ENCODE results near the gene IGFBP2. TPM values are rescaled to one million over a fixed set of nuclear protein-coding genes. Genes with fewer than 3 reads are reported as not detected.

The IGFBP2 gene
- total and polyA plus RNA-seq, 2 of the 4 experiments (the other 2 are of a cell fraction), result 33.5 to 236 TPM

DNA sequence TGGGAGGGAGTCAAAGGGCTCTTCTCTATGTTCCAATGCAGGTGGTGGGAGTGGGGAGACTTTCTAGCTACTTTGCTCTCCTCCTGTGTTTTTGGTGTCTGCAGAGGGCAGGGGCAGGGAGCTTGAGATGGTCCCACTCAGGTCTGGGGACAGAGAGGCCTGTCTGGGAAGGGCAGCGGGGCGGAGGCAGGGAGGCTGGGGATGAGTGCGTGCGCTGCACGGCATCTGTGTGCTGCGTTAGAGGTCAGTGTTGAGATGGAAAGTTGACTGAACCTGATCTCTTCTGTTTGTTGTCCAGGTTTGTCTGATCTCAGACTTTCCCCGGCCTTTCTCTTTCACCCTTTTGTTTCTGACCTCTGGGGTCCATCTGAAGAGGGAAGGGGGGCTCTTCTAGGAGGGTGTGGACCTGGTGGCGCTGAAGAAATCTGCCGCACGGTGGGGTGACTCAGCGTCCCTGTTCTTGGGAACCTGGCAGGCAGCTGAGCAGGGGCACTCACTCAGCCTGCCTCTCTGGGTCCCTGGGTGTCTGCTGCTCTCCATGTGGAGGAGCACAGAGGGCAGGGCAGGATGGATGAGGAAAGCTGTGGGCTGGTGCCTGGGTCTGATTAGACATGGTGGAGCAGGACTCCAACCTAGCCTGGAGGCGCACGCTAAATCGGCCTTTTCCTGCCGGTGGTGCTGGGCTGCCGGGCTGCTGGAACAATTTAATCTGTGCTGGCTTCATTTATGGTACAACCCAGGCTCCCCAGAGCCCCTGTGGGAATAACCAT, 24.1 kb downstream of the IGFBP2 start:
- H3K9me1 ChIP-seq (ENCODE audit: insufficient read depth, low read length), result no peaks in the 10 kb centered on the region
- peaks cover 9% of the 10 kb centered on the region; the same call in 1 of the 2 replicates for H3K4me1 ChIP-seq (ENCODE audit: control insufficient read depth, insufficient read depth, low read length)
- CTCF ChIA-PET, result no interaction called here
- no peak overlapping the region for H3K56ac ChIP-seq (ENCODE audit: extremely low read depth, insufficient read depth, low read length)
- intact Hi-C loops (cut with micrococcal nuclease) (no loop called here), dilution Hi-C loops (cut with HindIII; ENCODE audit: low sequenced_read_pairs, unreplicated experiment) (loop anchor here (25.0 kb wide), 1 partner anchor 145 kb away; no protein-coding TSS in a partner anchor), in situ Hi-C loops (cut with MboI; ENCODE audit: low sequenced_read_pairs) (no loop called here)
- H3K36me3 ChIP-seq (ENCODE audit: control insufficient read depth, insufficient read depth, low read length), result peaks cover 2% of the 10 kb centered on the region; the same call in 1 of the 2 replicates
- no peaks in the 10 kb centered on the region for H3K79me1 ChIP-seq (ENCODE audit: low read depth in 1 of 2, low read length in 2 of 2)
- no peak overlapping the region for H4K8ac ChIP-seq (ENCODE audit: low read depth in 2 of 2, low read length in 2 of 2)
- TF ChIP-seq CHD1 (IDR thresholded peaks at IDR 0.05; ENCODE audit: low read depth, low read length), result no peak
- TF ChIP-seq MXI1 (IDR thresholded peaks at IDR 0.05; ENCODE audit: borderline replicate concordance, low read depth, low read length), result no peak
- TF ChIP-seq SMC3 (IDR thresholded peaks at IDR 0.05; ENCODE audit: low read depth, low read length), result no peak
- TF ChIP-seq NFE2L2 (IDR thresholded peaks at IDR 0.05; ENCODE audit: low read depth, low read length), result no peak
- TF ChIP-seq BHLHE40 (IDR thresholded peaks at IDR 0.05; ENCODE audit: low read depth, low read length), result no peak
- TF ChIP-seq FOS (IDR thresholded peaks at IDR 0.05; ENCODE audit: low read depth, low read length), result no peak
- H3K9ac ChIP-seq (ENCODE audit: low read depth, low read length), result no peak overlapping the region
- ATAC-seq (ENCODE audit: low read depth) (no peak), DNase-seq (no peak)
- H3K23ac ChIP-seq (ENCODE audit: low read depth, low read length), result no peak overlapping the region
- H2AFZ ChIP-seq (replicated peaks; ENCODE audit: low read length, poor library complexity), result no peak overlapping the region
- no peak overlapping the region for H3K4me3 ChIP-seq (ENCODE audit: insufficient read depth, low read depth, low read length)
- no CpG with 5 or more reads among the region's 16 CpGs for WGBS, 2 experiments (ENCODE audit: extremely low coverage in 2 of 2, insufficient read length in 1 of 2)
- H2BK15ac ChIP-seq (ENCODE audit: low read depth, low read length), result no peak overlapping the region
- no peak overlapping the region for H3K27ac ChIP-seq (ENCODE audit: insufficient read depth, low read length)
- H4K91ac ChIP-seq (ENCODE audit: insufficient read depth, low read depth, low read length), result no peak overlapping the region
- peaks cover 1% of the 10 kb centered on the region for H3K27me3 ChIP-seq (ENCODE audit: control insufficient read depth, insufficient read depth, low read length)
- H3K18ac ChIP-seq (ENCODE audit: low read depth, low read length), result no peak overlapping the region
- H3K4me2 ChIP-seq (ENCODE audit: low read depth, low read length), result no peak overlapping the region
- H3K14ac ChIP-seq (replicated peaks; ENCODE audit: low read depth, low read length), result no peak overlapping the region
- no peak overlapping the region for H2BK20ac ChIP-seq (ENCODE audit: low read depth, low read length)
- H2AK9ac ChIP-seq (replicated peaks; ENCODE audit: low read depth, low read length, poor library complexity), result no peak overlapping the region
- POLR2A ChIA-PET (ENCODE audit: unreplicated experiment), result no interaction called here
- H3K4ac ChIP-seq (ENCODE audit: low read depth, low read length), result no peak overlapping the region
- no peak overlapping the region for H2BK120ac ChIP-seq (ENCODE audit: low read depth, low read length)
- H4K20me1 ChIP-seq (ENCODE audit: insufficient read depth, low read length), result no peaks in the 10 kb centered on the region
- BruUV-seq (replicated peaks), result no TSS peak
- H4K5ac ChIP-seq (ENCODE audit: low read depth, low read length), result no peak overlapping the region; the same call in 1 of the 2 replicates
- H2AK5ac ChIP-seq (ENCODE audit: low read depth, low read length), result no peak overlapping the region; the same call in 1 of the 2 replicates
- H2BK5ac ChIP-seq (ENCODE audit: low read depth, low read length, poor library complexity, severe bottlenecking), result no peak overlapping the region
- H3K9me3 ChIP-seq (ENCODE audit: control insufficient read depth, insufficient read depth, low read length), result no peaks in the 10 kb centered on the region
